NCI-H1105 treated with DMSO at 0.1 percent for 48 hours (cell line): ENCODE measurements around the gene RTCA.
"Not testable (repeated sequence)": the region's sequence is repeated elsewhere in the genome, so short reads cannot be mapped to it uniquely, and the experiment has no call there.

Experiments used
- DNase-seq: peaks from one replicate; lab custom pipeline; 2025; lab: John Stamatoyannopoulos, UW

Gene RTCA

GRCh38 chr1:100261686-100262085 is 4.3 kb upstream of the RTCA start:
- no peak for DNase-seq

- not testable (repeated sequence) for DNase-seq
These were observed 1.9 kb upstream of the RTCA start for GRCh38 chr1:100264081-100264480.

- peak; percentile 33 for DNase-seq
These were observed 470 bp upstream of the RTCA start for GRCh38 chr1:100265562-100265930.

- no peak for DNase-seq
These were observed 725 bp downstream of the RTCA start for GRCh38 chr1:100266741-100267140.

- no peak for DNase-seq
These were observed 1.3 kb downstream of the RTCA start for GRCh38 chr1:100267284-100267683.

- no peak for DNase-seq
These were observed 2.2 kb downstream of the RTCA start for GRCh38 chr1:100268202-100268601.

GRCh38 chr1:100277866-100278265 is 11.8 kb downstream of the RTCA start:
- DNase-seq = no peak

GRCh38 chr1:100279358-100279923 is 13.4 kb downstream of the RTCA start:
- no peak for DNase-seq

- no peak for DNase-seq
These were observed 14.1 kb downstream of the RTCA start for GRCh38 chr1:100279954-100280682.

GRCh38 chr1:100284591-100284990 is 18.6 kb downstream of the RTCA start:
- no peak for DNase-seq

GRCh38 chr1:100287162-100287561 is 21.1 kb downstream of the RTCA start:
- DNase-seq = no peak

- DNase-seq = no peak
These were observed 24.3 kb downstream of the RTCA start for GRCh38 chr1:100290291-100290690.

GRCh38 chr1:100292711-100293110 is 26.7 kb downstream of the RTCA start:
- DNase-seq = no peak

GRCh38 chr1:100296140-100296539 is 30.1 kb downstream of the RTCA start:
- no peak for DNase-seq

GRCh38 chr1:100296997-100297396 is 31.0 kb downstream of the RTCA start:
- not testable (repeated sequence) for DNase-seq

GRCh38 chr1:100298512-100298911 is 32.5 kb downstream of the RTCA start:
- DNase-seq = no peak

GRCh38 chr1:100299521-100300222 is 33.7 kb downstream of the RTCA start:
- no peak for DNase-seq

- DNase-seq = no peak
These were observed 34.7 kb downstream of the RTCA start for GRCh38 chr1:100300691-100301090.

GRCh38 chr1:100302739-100303138 is 36.7 kb downstream of the RTCA start:
- DNase-seq = no peak

- no peak for DNase-seq
These were observed 38.2 kb downstream of the RTCA start for GRCh38 chr1:100304227-100304626.

GRCh38 chr1:100304921-100305320 is 38.9 kb downstream of the RTCA start:
- no peak for DNase-seq

- DNase-seq = no peak
These were observed 39.9 kb downstream of the RTCA start for GRCh38 chr1:100305954-100306353.

- DNase-seq = no peak
These were observed 40.8 kb downstream of the RTCA start for GRCh38 chr1:100306735-100307313.
